Endodermal cell (in vitro differentiated cells): Measurements from ENCODE around the gene ARID5B. TPM values are rescaled to one million over a fixed set of nuclear protein-coding genes. Genes with fewer than 3 reads are reported as not detected.

Source experiments
- DNase-seq: peaks from one replicate; pipeline ENCODE4 v3.0.0-alpha.2; 2017
- H3K27ac ChIP-seq: 2 replicates; pipeline ENCODE4 v1.5.1; 2013; ENCODE audit warnings: mild to moderate bottlenecking, low read depth, low read length, moderate library complexity
- H3K27me3 ChIP-seq: 2 replicates; pipeline ENCODE4 v1.6.1; 2013; ENCODE audit warnings: mild to moderate bottlenecking, low read length, moderate library complexity; ENCODE audit not compliant: insufficient read depth, control insufficient read depth, poor library complexity, severe bottlenecking
- H3K36me3 ChIP-seq: 2 replicates; pipeline ENCODE4 v1.7.0; 2013; ENCODE audit warnings: mild to moderate bottlenecking, low read length, moderate library complexity; ENCODE audit not compliant: control insufficient read depth, insufficient read depth
- H3K4me1 ChIP-seq: one replicate; pipeline ENCODE4 v1.7.0; 2013; ENCODE audit warnings: low read length; ENCODE audit not compliant: control insufficient read depth, insufficient read depth
- H3K4me3 ChIP-seq: 2 replicates; pipeline ENCODE4 v1.5.1; 2013; ENCODE audit warnings: mild to moderate bottlenecking, low read length, moderate library complexity
- H3K9ac ChIP-seq: 2 replicates; pipeline ENCODE4 v1.6.1; 2013; ENCODE audit warnings: mild to moderate bottlenecking, low read length, moderate library complexity; ENCODE audit not compliant: poor library complexity, severe bottlenecking; ENCODE audit errors: extremely low read depth
- H3K9me3 ChIP-seq: 2 replicates; pipeline ENCODE4 v1.6.1; 2013; ENCODE audit warnings: mild to moderate bottlenecking, low read length, moderate library complexity; ENCODE audit not compliant: control insufficient read depth
- H3K27ac Mint-ChIP-seq: 2 replicates; pipeline ENCODE4 v1.8.0; 2020; ENCODE audit warnings: mixed read lengths
- H3K27me3 Mint-ChIP-seq: 2 replicates; pipeline ENCODE4 v1.8.0; 2021; ENCODE audit warnings: mild to moderate bottlenecking, mixed read lengths; ENCODE audit not compliant: insufficient read depth
- H3K36me3 Mint-ChIP-seq: 2 replicates; pipeline ENCODE4 v1.8.0; 2020; ENCODE audit warnings: low read depth, mixed read lengths
- H3K4me1 Mint-ChIP-seq: 2 replicates; pipeline ENCODE4 v1.8.0; 2020; ENCODE audit warnings: mixed read lengths
- H3K4me3 Mint-ChIP-seq: 2 replicates; pipeline ENCODE4 v1.8.0; 2020; ENCODE audit warnings: mild to moderate bottlenecking, moderate library complexity, mixed read lengths
- H3K9me3 Mint-ChIP-seq: 2 replicates; pipeline ENCODE4 v1.8.0; 2020; ENCODE audit warnings: mild to moderate bottlenecking, mixed read lengths
- CTCF ChIP-seq: fragments of 200-600 bp; sonication (generic); conservative IDR thresholded peaks from 2 replicates; pipeline ENCODE4 v1.5.0; 2021; ENCODE audit warnings: antibody characterized with exemption, mild to moderate bottlenecking
- WGBS, 2 experiments: methylation state at CpG; one replicate each; pipeline versions ENCODE4 v1.1.5 to v1.1.7; 2013; ENCODE audit warnings: missing lambda C conversion rate in 2 of 2, mixed read lengths in 1 of 2; ENCODE audit not compliant: insufficient coverage in 1 of 2, insufficient read length in 1 of 2; 5-methylcytosine and 5-hydroxymethylcytosine counted together
- total RNA-seq, 2 donors: library from RNA; stranded (reverse); fragmentation: NEBNext Ultra II Directional in 1 of 2; extraction: Animal tissue kit (Norgen Biotek cat#: 25700) in 1 of 2; gene quantifications; 2 replicates in 1 of 2; 3 replicates in 1 of 2; pipeline ENCODE4 v1.2.1, GENCODE V29; 2021

The ARID5B gene
- total RNA-seq, 2 donors from 2014 or later: 1.2 to 1.8 TPM

- Histone ChIP-seq H3K36me3 (no peaks in the 10 kb centered on the region), H3K27me3 (no peaks in the 10 kb centered on the region), H3K9me3 (no peaks in the 10 kb centered on the region), H3K4me1 (no peaks in the 10 kb centered on the region), H3K27ac (no peak overlapping the region), H3K9ac (no peak overlapping the region), H3K4me3 (no peak overlapping the region)
- Mint-ChIP-seq H3K27me3 (no peaks in the 10 kb centered on the region), H3K36me3 (no peaks in the 10 kb centered on the region), H3K4me1 (peaks cover 7% of the 10 kb centered on the region), H3K9me3 (no peaks in the 10 kb centered on the region), H3K27ac (no peak overlapping the region), H3K4me3 (no peak overlapping the region)
- WGBS, 2 experiments: 93 to 100% methylated on average over 1 to 3 of the region's 7 CpGs
- TF ChIP-seq CTCF: no peak
- DNase-seq: no peak
Observed at GRCh38 chr10:61964949-61965702, 63.6 kb downstream of the ARID5B start.

GRCh38 chr10:61965703-61966395 is 64.3 kb downstream of the ARID5B start:
- H3K4me1 ChIP-seq: no peaks in the 10 kb centered on the region

GRCh38 chr10:61967298-61967697 is 65.8 kb downstream of the ARID5B start:
- no peak for DNase-seq
- Histone ChIP-seq H3K27ac (no peak overlapping the region), H3K9ac (no peak overlapping the region), H3K27me3 (no peaks in the 10 kb centered on the region), H3K4me3 (no peak overlapping the region), H3K9me3 (no peaks in the 10 kb centered on the region), H3K36me3 (no peaks in the 10 kb centered on the region), H3K4me1 (no peaks in the 10 kb centered on the region)
- no peaks in the 10 kb centered on the region for H3K36me3 Mint-ChIP-seq
- H3K27me3 Mint-ChIP-seq: no peaks in the 10 kb centered on the region
- H3K27ac Mint-ChIP-seq: no peak overlapping the region
- peaks cover 7% of the 10 kb centered on the region for H3K4me1 Mint-ChIP-seq
- H3K9me3 Mint-ChIP-seq: no peaks in the 10 kb centered on the region
- TF ChIP-seq CTCF: no peak
- WGBS, 2 experiments: 96 to 100% methylated on average over 3 to 4 of the region's 4 CpGs
- H3K4me3 Mint-ChIP-seq: no peak overlapping the region

More at GRCh38 chr10:61965703-61966395, 64.3 kb downstream of the ARID5B start:
- no peak overlapping the region for H3K4me3 ChIP-seq
- H3K27ac Mint-ChIP-seq: no peak overlapping the region
- H3K4me3 Mint-ChIP-seq: no peak overlapping the region
- no peak overlapping the region for H3K27ac ChIP-seq
- H3K27me3 ChIP-seq: no peaks in the 10 kb centered on the region
- no peaks in the 10 kb centered on the region for H3K27me3 Mint-ChIP-seq
- DNase-seq: no peak
- TF ChIP-seq CTCF: no peak
- no peaks in the 10 kb centered on the region for H3K36me3 ChIP-seq
- H3K36me3 Mint-ChIP-seq: no peaks in the 10 kb centered on the region
- no peaks in the 10 kb centered on the region for H3K9me3 Mint-ChIP-seq
- WGBS, 2 experiments: 79% methylated on average over 2 of the region's 3 CpGs; no CpG with 5 or more reads in 1 of the 2 experiments
- no peak overlapping the region for H3K9ac ChIP-seq
- peaks cover 7% of the 10 kb centered on the region for H3K4me1 Mint-ChIP-seq
- no peaks in the 10 kb centered on the region for H3K9me3 ChIP-seq
